Measurements from ENCODE around the gene CANT1. TPM values are rescaled to one million over a fixed set of nuclear protein-coding genes. Genes with fewer than 3 reads are reported as not detected.

CANT1 gene
- total RNA-seq, 2 experiments from 2014 or later: 41.6 to 53.1 TPM

- ChIA-PET POLR2A (interaction anchor here (0.6 kb wide), 1 partner anchor 110 kb away, joined by 5 read pairs; no protein-coding TSS in a partner anchor), CTCF (no interaction called here)
These were observed 9.0 kb downstream of the CANT1 start for GRCh38 chr17:79000396-79001189.

GRCh38 chr17:78999947-79000395 is 9.6 kb downstream of the CANT1 start:
- CTCF ChIA-PET: no interaction called here

DNA sequence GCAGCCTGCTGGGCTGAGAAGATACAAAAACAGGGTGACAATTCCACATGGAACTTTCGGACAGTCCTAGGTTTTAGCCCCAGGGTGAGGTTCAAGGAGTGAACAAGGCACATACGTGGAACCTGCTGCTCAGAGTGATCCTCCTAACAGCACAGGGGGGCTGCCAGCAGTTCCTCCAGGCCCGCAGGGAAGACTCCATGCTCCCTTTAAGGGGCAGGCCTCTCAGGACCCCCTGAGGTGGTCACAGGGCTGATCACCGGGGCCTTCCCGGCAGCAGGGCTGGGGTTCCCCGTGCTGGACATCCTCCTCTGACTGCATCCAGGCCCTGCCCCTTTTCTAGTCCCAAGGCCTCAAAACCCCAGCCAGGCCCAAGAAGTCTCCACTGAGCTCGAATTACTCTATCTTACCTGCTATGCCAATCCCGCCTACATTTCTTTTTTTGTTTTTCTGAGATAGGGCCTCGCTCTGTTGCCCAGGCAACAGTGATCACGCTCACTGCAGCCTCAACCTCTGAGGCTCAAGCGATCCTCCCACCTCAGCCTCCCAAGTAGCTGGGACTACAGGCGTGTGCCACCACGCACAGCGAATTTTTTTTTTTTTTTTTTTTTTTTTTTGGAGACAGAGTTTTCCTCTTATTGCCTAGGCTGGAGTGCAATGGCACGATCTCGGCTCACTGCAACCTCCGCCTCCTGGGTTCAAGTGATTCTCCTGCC is 10.4 kb downstream of the CANT1 start:
- CTCF ChIA-PET: no interaction called here
- POLR2A ChIA-PET: no interaction called here

More at GRCh38 chr17:78999947-79000395, 9.6 kb downstream of the CANT1 start:
- POLR2A ChIA-PET: interaction anchor here (0.6 kb wide), 1 partner anchor 109 kb away, joined by 5 read pairs; no protein-coding TSS in a partner anchor

DNA sequence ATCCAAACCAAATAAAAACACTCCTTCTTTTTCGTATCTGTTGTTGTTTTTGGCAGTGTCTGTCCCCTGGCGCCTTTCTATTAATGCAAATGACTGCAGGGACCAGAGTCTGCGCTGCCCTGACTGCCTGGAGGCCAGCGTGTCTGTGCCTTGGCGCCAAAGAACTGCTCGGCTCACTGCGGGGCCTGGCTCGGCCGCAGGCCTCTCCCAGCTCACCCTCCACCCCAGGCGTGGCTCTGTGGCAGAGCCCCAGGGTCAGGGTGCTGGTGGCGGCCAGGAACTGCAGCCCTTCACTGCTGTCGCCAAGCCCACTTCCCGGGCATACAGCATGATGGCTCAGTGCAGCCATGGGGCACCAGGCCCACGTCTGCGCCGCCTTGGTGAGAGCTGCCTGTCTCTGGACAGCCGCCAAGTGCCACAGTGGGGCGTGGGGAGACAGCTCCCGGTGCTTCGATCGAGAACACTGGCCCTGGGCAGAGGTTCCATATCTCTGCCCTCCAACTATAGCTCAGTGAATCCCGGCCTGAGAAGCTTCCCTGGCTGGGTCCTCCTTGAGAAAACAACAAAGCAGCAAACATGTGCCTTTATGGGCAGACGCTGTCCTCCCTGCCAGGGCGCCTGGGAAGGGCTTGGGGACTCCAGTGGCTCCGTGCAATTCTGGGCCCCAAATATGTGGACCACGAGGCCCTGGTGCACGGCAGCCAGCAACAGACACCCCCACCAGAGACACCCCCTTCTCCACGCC is 11.1 kb downstream of the CANT1 start:
- POLR2A ChIA-PET: no interaction called here
- CTCF ChIA-PET: no interaction called here

DNA sequence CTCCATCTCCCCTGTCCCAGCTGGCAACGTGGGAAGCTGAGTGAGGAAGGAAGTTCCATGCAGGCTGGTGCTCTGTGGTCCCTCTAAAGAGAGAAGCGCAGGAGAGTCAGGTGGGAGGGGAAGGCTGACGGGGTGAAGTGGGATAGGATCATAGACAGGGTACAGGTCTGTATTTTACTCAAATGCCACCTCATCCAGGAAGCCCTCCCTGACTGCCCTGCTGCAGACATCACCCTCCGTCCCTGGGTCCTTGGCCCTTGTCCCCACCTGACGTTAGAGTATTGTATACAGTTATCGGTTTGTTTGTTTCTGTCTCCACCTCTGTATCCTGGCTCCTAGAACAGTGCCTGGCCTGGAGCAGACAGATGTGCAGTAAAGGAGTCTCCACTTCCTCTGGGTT is 11.7 kb downstream of the CANT1 start:
- ChIA-PET CTCF (no interaction called here), POLR2A (no interaction called here)

- CTCF ChIA-PET: no interaction called here
- POLR2A ChIA-PET: no interaction called here
These were observed 12.3 kb downstream of the CANT1 start for GRCh38 chr17:78997231-78997741.

DNA sequence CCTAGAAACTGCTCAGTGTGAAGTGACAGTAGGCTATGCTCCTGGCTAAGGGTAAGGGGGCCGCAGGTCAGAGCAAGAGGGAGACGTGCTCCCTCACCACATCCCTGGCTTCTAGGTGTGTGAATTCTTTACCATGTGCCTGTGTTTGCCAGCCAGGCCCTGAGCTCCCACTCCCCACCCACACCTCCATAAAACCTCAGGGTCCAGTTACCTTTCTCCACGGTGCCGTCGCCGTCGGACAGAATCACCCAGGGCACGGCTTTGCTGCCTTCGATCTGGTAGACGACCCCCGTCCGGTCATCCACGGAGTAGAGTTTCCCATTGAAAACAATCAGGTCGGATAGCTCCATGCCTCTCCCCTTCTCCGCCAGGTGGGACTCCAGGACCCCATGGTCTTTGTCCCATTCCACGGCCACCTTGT is 12.8 kb downstream of the CANT1 start:
- CTCF ChIA-PET: no interaction called here
- POLR2A ChIA-PET: no interaction called here

DNA sequence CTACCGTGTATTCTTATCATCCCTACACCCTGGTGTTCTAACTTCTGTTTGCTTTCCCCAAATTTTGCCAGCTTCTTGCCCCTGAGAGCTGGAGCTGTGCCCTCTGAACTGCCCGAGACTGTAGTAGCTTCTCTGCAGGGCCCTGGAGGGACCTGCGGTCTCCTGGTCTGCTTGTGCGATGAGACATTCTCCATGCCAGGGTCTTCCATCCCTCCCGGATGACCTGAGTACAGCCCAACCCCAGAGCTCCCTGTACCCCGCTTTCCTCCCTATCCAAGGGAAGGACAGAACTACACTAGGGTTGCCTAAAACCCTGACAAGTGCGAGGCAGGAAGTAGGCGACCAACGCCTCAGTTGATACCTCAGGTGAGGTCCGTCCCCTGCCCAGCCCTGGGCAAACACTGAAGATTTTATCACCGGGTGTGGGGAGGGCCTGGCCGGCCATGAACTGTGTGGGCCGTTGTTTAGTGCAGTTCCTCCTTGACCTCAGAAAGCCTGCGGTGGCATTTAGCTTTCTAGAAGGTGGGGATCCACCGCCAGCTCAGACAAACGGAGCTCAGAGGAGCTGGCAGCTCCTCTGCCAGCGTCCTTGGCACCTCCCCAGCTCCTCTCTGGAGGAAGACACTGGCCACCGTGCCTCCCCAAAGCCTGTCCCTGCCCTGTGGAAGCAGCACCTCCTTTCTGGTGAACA is 13.7 kb downstream of the CANT1 start:
- POLR2A ChIA-PET: no interaction called here
- CTCF ChIA-PET: interaction anchor here (0.9 kb wide), 1 partner anchor 44 kb away, joined by 3 read pairs; no protein-coding TSS in a partner anchor

DNA sequence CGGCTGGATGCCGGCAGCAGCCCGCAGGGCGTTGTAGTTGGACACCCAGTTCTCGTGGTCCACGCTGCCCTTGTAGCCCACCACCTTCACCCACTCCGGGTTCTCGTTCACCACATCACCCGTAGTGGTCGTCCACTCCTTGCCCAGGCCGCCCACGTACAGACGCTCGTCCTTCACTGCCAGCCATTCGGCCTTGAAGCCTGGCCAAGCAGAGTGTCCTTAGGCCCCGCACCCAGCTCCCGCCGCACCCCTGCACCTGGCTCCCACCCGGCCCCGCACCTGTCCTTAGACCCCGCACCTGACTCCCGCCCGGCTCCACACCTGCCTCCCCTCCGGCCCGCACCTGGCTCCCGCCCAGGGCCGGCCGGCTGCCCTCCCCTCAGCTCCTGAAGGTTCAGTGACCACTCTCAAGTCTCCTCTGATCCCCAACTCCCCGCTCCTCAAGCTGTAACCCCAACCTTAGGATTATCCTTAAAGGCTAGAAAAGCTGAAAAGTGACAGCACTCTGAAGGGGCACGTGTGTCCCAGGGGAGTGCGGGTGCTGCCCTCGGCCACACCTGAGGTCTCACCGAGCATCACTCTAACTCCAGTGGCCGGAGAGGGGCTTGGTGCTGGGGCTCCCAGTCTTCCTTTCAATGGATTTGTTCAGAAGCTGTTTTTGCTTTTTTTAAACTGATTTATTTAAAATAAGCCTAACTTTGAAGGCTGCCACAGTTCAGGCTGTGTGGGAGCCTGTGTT is 14.4 kb downstream of the CANT1 start:
- ChIA-PET POLR2A (no interaction called here), CTCF (interaction anchor here (0.9 kb wide), 1 partner anchor 45 kb away, joined by 3 read pairs; no protein-coding TSS in a partner anchor)

DNA sequence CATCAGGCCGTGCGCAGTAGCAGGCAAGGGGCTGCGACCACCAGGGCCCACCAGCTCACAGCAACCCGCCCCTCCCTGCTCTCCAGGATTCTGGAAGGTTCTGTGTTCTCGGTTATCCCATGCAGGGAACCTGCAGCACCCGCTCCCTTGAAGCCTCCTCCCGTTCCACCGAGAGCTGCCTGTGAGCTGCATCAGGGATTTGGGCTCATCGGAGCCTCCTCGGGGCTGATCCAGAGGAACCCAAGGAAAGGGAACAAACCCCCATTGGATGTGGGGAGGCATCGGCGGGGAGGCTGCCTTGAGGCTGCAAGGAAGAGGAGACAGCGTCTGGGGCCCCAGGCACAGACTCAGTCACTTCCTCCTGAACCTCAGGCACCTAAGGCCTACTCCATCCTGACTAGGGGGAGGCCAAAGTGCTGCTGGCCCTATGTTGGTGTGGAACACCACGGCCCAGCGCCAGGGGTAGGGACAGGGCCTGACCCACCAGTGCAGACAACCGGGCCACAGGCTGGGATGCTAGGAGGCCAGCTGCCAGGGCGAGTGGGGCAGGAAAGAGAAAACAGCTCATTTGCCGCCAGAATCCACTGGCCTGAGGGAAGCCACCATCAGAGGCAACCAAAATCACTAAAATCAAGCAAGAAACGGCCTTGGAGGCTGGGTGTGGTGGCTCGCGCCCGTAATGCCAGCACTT is 15.4 kb downstream of the CANT1 start:
- CTCF ChIA-PET: interaction anchor here (0.6 to 1.1 kb wide), 3 partner anchors 9 to 19 kb away, joined by 3 read pairs; no protein-coding TSS in a partner anchor
- POLR2A ChIA-PET: no interaction called here

DNA sequence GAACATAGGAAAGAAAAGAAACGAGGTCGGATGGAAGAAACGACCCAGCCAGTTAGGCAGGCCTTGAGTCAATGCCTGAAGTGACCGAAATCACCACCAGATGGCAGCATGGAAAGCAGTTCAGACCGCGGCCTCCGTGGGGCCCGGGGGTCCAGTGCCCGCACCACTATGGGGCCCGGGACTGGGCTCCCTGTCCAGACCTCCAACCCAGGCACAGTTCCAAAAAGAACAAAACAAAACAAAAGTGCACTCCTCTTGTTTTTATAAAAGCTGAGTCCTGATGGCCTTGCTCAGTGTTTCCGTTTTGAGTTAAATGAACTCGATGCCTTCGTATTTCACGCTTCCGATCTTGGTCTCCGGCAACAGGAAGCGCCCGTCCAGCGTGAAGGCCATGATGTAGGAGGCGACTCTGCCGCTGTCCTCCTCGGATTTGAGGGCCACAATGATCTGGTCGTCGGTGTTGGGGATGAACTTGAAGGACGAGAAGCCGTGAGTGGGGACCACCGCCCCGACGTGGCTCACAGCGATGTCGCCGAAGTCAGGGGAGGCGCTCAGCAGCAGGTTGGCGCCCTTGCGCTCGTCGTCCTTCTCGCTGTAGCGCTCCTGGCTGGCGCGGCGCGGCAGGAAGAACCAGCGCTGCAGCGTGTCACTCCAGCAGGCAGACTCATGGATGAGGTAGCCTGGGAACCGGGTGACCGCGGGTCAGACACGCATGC is 16.2 kb downstream of the CANT1 start:
- POLR2A ChIA-PET: no interaction called here

DNA sequence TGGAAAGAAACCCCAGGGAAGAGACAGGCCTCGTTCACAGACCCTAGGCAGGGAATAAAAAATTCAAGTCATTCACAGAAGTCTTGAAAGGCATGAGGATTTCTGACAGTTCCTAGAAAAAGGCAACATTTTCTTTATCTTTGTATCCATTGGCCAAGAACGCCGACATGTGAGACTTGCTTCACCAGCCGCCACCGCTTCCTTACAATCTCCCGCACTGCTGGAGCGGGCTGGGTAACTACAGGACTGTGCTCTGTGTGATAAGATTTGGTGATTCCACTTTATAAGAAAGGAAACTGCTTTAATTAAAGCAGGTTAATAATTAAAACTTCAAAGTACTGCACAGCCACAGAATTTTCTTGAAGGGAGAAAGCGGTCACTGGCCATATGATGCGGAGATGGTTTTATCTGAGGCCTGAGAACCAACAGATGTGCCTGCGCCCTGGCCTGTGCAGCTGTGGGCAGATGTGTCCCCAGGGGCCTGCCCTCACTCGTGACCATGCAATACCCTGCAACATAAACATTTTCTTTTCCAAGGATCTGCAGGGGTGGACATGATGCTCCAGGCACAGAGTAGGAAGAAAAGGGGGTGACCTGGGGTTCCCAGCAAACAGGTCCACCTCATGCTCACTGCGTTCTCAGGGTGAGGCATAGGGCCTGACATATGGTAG is 16.9 kb downstream of the CANT1 start:
- ChIA-PET CTCF (interaction anchor here (1.1 kb wide), 1 partner anchor 21 kb away, joined by 3 read pairs; no protein-coding TSS in a partner anchor), POLR2A (no interaction called here)

More for the DNA sequence above, 16.2 kb downstream of the CANT1 start:
- CTCF ChIA-PET: interaction anchor here (1.1 kb wide), 1 partner anchor 10 kb away, joined by 3 read pairs; no protein-coding TSS in a partner anchor

GRCh38 chr17:78991906-78992532 is 17.5 kb downstream of the CANT1 start:
- CTCF ChIA-PET: interaction anchor here (1.1 kb wide), 1 partner anchor 20 kb away, joined by 3 read pairs; no protein-coding TSS in a partner anchor
- POLR2A ChIA-PET: no interaction called here

DNA sequence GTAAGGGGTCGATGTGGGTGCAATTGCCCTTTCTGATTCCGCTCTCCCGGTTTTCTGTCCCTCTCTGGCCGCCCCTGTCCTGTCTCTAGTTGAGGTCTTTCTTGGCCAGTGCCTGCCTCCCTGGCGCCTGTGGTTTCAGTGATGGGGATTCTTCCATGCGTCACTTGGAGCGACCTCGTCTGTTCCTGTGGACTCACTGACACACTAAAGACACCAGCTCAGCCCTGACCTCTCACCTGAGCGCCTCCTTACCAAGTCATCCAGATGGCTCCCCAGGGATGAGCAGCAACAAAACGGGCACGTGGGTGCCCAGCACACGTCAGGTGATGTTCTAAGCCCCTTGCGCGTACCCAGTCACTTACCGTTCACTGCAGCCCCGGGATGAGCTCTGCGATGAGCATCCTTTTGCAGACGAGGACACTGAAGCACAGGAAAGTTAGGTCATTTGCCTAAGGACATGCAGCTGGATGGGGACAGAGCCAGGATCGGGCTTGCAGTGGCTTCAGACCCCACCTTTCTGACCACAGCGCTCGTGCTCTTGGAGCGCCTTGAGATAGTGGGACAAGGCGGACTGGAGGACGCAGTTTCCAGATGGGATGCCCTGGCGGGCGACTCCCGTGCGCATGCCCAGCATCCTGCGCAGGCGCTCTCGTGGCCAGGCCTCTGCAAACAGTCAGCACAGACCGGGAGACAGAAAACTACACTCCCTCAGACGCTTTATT is 18.4 kb downstream of the CANT1 start:
- ChIA-PET CTCF (interaction anchor here (0.6 to 1.1 kb wide), 2 partner anchors 20 to 29 kb away, joined by 3 read pairs; no protein-coding TSS in a partner anchor), POLR2A (no interaction called here)

- ChIA-PET POLR2A (no interaction called here), CTCF (interaction anchor here (0.6 kb wide), 1 partner anchor 28 kb away, joined by 3 read pairs; no protein-coding TSS in a partner anchor)
These were observed 19.1 kb downstream of the CANT1 start for GRCh38 chr17:78990349-78991016.
